ENCODE data around the gene GARNL3. TPM values are rescaled to one million over a fixed set of nuclear protein-coding genes. Genes with fewer than 3 reads are reported as not detected.

The GARNL3 gene
- total and polyA plus RNA-seq, 2 experiments from 2014 or later, result 8.7 to 21.9 TPM

- peaks cover 1% of the 10 kb centered on the region for H3K27me3 Mint-ChIP-seq (ENCODE audit: insufficient read depth, low read depth, poor library complexity)
Measured at GRCh38 chr9:127358770-127359169, 94.2 kb downstream of the GARNL3 start.

More at GRCh38 chr9:127358770-127359169, 94.2 kb downstream of the GARNL3 start:
- H3K4me1 ChIP-seq (ENCODE audit: insufficient read depth), result peaks cover 8% of the 10 kb centered on the region; the same call in 1 of the 2 replicates
- no peak overlapping the region for H3K4me3 ChIP-seq
- no peaks in the 10 kb centered on the region for H3K9me2 ChIP-seq (ENCODE audit: insufficient read depth)
- DNase-seq (ENCODE audit: low spot score), result no peak
- no peaks in the 10 kb centered on the region for H3F3A ChIP-seq (replicated peaks; ENCODE audit: low read depth)
- no peaks in the 10 kb centered on the region; the same call in 2 of the 3 replicates for H3K36me3 Mint-ChIP-seq (ENCODE audit: low read depth)
- TF ChIP-seq REST (IDR thresholded peaks at IDR 0.05; ENCODE audit: unreplicated experiment), result no peak
- no peak for TF ChIP-seq ZNF331 (CRISPR knock-in tag; IDR thresholded peaks at IDR 0.05; ENCODE audit: low read depth)
- TF ChIP-seq EZH2phosphoT487 (IDR thresholded peaks at IDR 0.05; ENCODE audit: unreplicated experiment), result no peak
- no peak for TF ChIP-seq ZNF114 (CRISPR knock-in tag; IDR thresholded peaks at IDR 0.05)
- no peak for TF ChIP-seq ZNF462 (CRISPR knock-in tag; IDR thresholded peaks at IDR 0.05)
- TF ChIP-seq CREB1 (CRISPR knock-in tag; IDR thresholded peaks at IDR 0.05; ENCODE audit: low read depth), result no peak
- TF ChIP-seq POLR2AphosphoS5 (IDR thresholded peaks at IDR 0.05; ENCODE audit: low read depth), result no peak
- TF ChIP-seq CTCF (conservative IDR thresholded peaks at IDR 0.05; ENCODE audit: low read depth in 2 of 2), result no peak
- TF ChIP-seq STAT1 (IDR thresholded peaks at IDR 0.05; ENCODE audit: unreplicated experiment), result no peak
- TF ChIP-seq NANOG (IDR thresholded peaks at IDR 0.05; ENCODE audit: borderline replicate concordance), result no peak
- TF ChIP-seq JUNB (IDR thresholded peaks at IDR 0.05; ENCODE audit: unreplicated experiment), result no peak
- no peak for TF ChIP-seq EZH2 (IDR thresholded peaks at IDR 0.05; ENCODE audit: low read depth, unreplicated experiment)
- no peak for TF ChIP-seq ETS1 (IDR thresholded peaks at IDR 0.05)
- peaks cover 5% of the 10 kb centered on the region; the same call in 1 of the 2 replicates for H3K36me3 ChIP-seq (ENCODE audit: insufficient read depth)
- no peak overlapping the region for H3K27ac ChIP-seq (ENCODE audit: low read depth)
- H3K27ac Mint-ChIP-seq, result no peak overlapping the region
- no peak for ATAC-seq
- H3K79me2 ChIP-seq (replicated peaks; ENCODE audit: insufficient read depth), result no peaks in the 10 kb centered on the region
- no peak overlapping the region for H3K4me2 ChIP-seq
- no peaks in the 10 kb centered on the region for H4K20me1 ChIP-seq (replicated peaks; ENCODE audit: insufficient read depth)
- H3K4me1 Mint-ChIP-seq, result peaks cover 17% of the 10 kb centered on the region
- H2AFZ ChIP-seq, result no peak overlapping the region
- no peaks in the 10 kb centered on the region; the same call in 2 of the 3 replicates for H3K9me3 Mint-ChIP-seq
- H3K4me3 Mint-ChIP-seq, result no peak overlapping the region
- H3K27me3 ChIP-seq (ENCODE audit: insufficient read depth), result no peaks in the 10 kb centered on the region
